OCI-LY1 (cell line): ENCODE measurements around the gene RAI1.

ENCODE experiments used
- H2AFZ ChIP-seq: fragments of 200-600 bp; sonication (generic), shearing (Covaris generic); 2 replicates; pipeline ENCODE4 v1.6.0; 2014; ENCODE audit warnings: antibody characterized with exemption, mild to moderate bottlenecking, low read length
- H3F3A ChIP-seq: fragments of 200-600 bp; sonication (generic), shearing (Covaris generic); 2 replicates; pipeline ENCODE4 v1.6.0; 2014; ENCODE audit warnings: mild to moderate bottlenecking, antibody characterized with exemption, low read length, moderate library complexity; ENCODE audit not compliant: insufficient read depth
- H3K27ac ChIP-seq: fragments of 200-600 bp; sonication (generic); 2 replicates; pipeline ENCODE4 v1.5.1; 2014; ENCODE audit warnings: low read length, mixed run types, mild to moderate bottlenecking, low read depth; ENCODE audit not compliant: poor library complexity, severe bottlenecking
- H3K27me3 ChIP-seq: fragments of 200-600 bp; sonication (generic); 2 replicates; pipeline ENCODE4 v1.6.0; 2014; ENCODE audit warnings: antibody characterized with exemption, mild to moderate bottlenecking, low read length, moderate library complexity; ENCODE audit not compliant: insufficient read depth
- H3K36me3 ChIP-seq: fragments of 200-600 bp; sonication (generic); 2 replicates; pipeline ENCODE4 v1.6.1; 2014; ENCODE audit warnings: mild to moderate bottlenecking, antibody characterized with exemption, low read length, moderate library complexity, mixed read lengths; ENCODE audit not compliant: insufficient read depth
- H3K4me1 ChIP-seq: fragments of 200-600 bp; sonication (generic); 2 replicates; pipeline ENCODE4 v1.5.1; 2014; ENCODE audit warnings: mild to moderate bottlenecking, low read length, moderate library complexity; ENCODE audit not compliant: insufficient read depth, severe bottlenecking
- H3K4me2 ChIP-seq: fragments of 200-600 bp; sonication (generic), shearing (Covaris generic); 2 replicates; pipeline ENCODE4 v1.6.1; 2014; ENCODE audit warnings: low read length
- H3K4me3 ChIP-seq: fragments of 200-600 bp; sonication (generic); 2 replicates; pipeline ENCODE4 v1.5.1; 2014; ENCODE audit warnings: low read length, low read depth, mild to moderate bottlenecking, mixed read lengths; ENCODE audit not compliant: poor library complexity, severe bottlenecking
- H3K79me2 ChIP-seq: fragments of 200-600 bp; shearing (Covaris generic); 2 replicates; pipeline ENCODE4 v1.6.1; 2016; ENCODE audit warnings: mixed run types, low read length, mixed read lengths; ENCODE audit not compliant: insufficient read depth
- H3K9ac ChIP-seq: fragments of 200-600 bp; sonication (generic), shearing (Covaris generic); 2 replicates; pipeline ENCODE4 v1.6.1; 2014; ENCODE audit warnings: mild to moderate bottlenecking, low read length, mixed read lengths
- H3K9me2 ChIP-seq: fragments of 200-600 bp; sonication (generic), shearing (Covaris generic); 2 replicates; pipeline ENCODE4 v1.6.1; 2014; ENCODE audit warnings: low read depth, mild to moderate bottlenecking, low read length, mixed read lengths
- H3K9me3 ChIP-seq: fragments of 200-600 bp; shearing (Covaris generic); 2 replicates; pipeline ENCODE4 v1.6.1; 2014; ENCODE audit warnings: low read length, mixed read lengths
- H4K20me1 ChIP-seq: fragments of 200-600 bp; sonication (generic), shearing (Covaris generic); 2 replicates; pipeline ENCODE4 v1.6.0; 2016; ENCODE audit warnings: mild to moderate bottlenecking, low read length; ENCODE audit not compliant: insufficient read depth
- EZH2 ChIP-seq: fragments of 200-600 bp; sonication (generic), shearing (Covaris generic); IDR thresholded peaks from 2 replicates; pipeline ENCODE4 v1.8.0; 2017; ENCODE audit warnings: borderline replicate concordance, mixed run types, mild to moderate bottlenecking, antibody characterized with exemption, low read length, moderate library complexity, mixed read lengths
- TF ChIP-seq, protein P1 (sequence below): fragments of 200-600 bp; sonication (generic), shearing (Covaris generic); IDR thresholded peaks from 2 replicates; pipeline ENCODE4 v1.5.1; 2017; ENCODE audit warnings: mild to moderate bottlenecking, antibody characterized with exemption, low read length, moderate library complexity, mixed read lengths

Gene RAI1

GRCh38 chr17:17852930-17853329 lies 171.7 kb downstream of the RAI1 start:
- no peak overlapping the region for H3K27ac ChIP-seq

GRCh38 chr17:17853811-17854447 lies 172.7 kb downstream of the RAI1 start:
- Histone ChIP-seq H3K4me1 (peaks cover 16% of the 10 kb centered on the region), H3K9me2 (no peaks in the 10 kb centered on the region), H3K4me3 (no peak overlapping the region), H3K79me2 (no peaks in the 10 kb centered on the region), H3K27ac (no peak overlapping the region), H3K9ac (no peak overlapping the region), H3K27me3 (no peaks in the 10 kb centered on the region), H3F3A (no peaks in the 10 kb centered on the region), H4K20me1 (no peaks in the 10 kb centered on the region), H3K4me2 (no peak overlapping the region), H2AFZ (no peak overlapping the region), H3K9me3 (no peaks in the 10 kb centered on the region), H3K36me3 (no peaks in the 10 kb centered on the region)
- TF ChIP-seq EZH2, result no peak
- TF ChIP-seq, protein P1, sequence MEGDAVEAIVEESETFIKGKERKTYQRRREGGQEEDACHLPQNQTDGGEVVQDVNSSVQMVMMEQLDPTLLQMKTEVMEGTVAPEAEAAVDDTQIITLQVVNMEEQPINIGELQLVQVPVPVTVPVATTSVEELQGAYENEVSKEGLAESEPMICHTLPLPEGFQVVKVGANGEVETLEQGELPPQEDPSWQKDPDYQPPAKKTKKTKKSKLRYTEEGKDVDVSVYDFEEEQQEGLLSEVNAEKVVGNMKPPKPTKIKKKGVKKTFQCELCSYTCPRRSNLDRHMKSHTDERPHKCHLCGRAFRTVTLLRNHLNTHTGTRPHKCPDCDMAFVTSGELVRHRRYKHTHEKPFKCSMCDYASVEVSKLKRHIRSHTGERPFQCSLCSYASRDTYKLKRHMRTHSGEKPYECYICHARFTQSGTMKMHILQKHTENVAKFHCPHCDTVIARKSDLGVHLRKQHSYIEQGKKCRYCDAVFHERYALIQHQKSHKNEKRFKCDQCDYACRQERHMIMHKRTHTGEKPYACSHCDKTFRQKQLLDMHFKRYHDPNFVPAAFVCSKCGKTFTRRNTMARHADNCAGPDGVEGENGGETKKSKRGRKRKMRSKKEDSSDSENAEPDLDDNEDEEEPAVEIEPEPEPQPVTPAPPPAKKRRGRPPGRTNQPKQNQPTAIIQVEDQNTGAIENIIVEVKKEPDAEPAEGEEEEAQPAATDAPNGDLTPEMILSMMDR, result no peak

More at GRCh38 chr17:17852930-17853329, 171.7 kb downstream of the RAI1 start:
- Histone ChIP-seq H3K79me2 (no peaks in the 10 kb centered on the region), H3K9ac (no peak overlapping the region), H2AFZ (no peak overlapping the region), H3K4me2 (no peak overlapping the region), H3K4me3 (no peak overlapping the region), H3K4me1 (peaks cover 19% of the 10 kb centered on the region), H3K9me3 (no peaks in the 10 kb centered on the region), H3F3A (no peaks in the 10 kb centered on the region), H3K27me3 (no peaks in the 10 kb centered on the region), H3K36me3 (no peaks in the 10 kb centered on the region), H3K9me2 (no peaks in the 10 kb centered on the region), H4K20me1 (no peaks in the 10 kb centered on the region)
- TF ChIP-seq, protein P1, result no peak

DNA sequence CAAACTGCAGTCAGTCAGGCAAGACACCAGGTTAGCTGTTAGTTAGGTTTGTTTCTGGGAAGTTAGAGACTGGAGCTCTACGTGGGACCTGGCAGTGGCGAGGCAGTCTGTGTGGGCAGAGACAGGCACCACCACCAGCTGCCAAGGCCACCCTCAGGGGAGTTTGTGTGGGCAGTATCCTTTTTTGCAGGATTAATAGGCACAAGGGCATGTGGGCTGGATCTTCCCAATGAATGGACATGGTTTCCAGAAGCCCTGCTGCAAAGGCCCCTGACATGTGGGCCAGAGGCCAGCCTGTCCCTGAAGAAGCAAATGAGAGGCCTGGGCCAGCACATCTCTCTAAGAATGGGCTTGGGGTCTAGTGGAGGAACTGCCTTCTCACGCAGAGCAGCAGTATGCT lies 174.7 kb downstream of the RAI1 start:
- Histone ChIP-seq H3K9ac (no peak overlapping the region), H3K9me3 (no peaks in the 10 kb centered on the region), H3K27ac (no peak overlapping the region), H3K4me2 (no peak overlapping the region), H3K9me2 (no peaks in the 10 kb centered on the region), H2AFZ (no peak overlapping the region), H3K36me3 (no peaks in the 10 kb centered on the region), H3K4me1 (no peaks in the 10 kb centered on the region), H3K79me2 (no peaks in the 10 kb centered on the region), H4K20me1 (no peaks in the 10 kb centered on the region), H3K4me3 (no peak overlapping the region), H3K27me3 (no peaks in the 10 kb centered on the region), H3F3A (no peaks in the 10 kb centered on the region)
- no peak for TF ChIP-seq EZH2
- TF ChIP-seq, protein P1, result no peak
